Measurements from ENCODE around the gene SLC12A9.

Gene SLC12A9

DNA sequence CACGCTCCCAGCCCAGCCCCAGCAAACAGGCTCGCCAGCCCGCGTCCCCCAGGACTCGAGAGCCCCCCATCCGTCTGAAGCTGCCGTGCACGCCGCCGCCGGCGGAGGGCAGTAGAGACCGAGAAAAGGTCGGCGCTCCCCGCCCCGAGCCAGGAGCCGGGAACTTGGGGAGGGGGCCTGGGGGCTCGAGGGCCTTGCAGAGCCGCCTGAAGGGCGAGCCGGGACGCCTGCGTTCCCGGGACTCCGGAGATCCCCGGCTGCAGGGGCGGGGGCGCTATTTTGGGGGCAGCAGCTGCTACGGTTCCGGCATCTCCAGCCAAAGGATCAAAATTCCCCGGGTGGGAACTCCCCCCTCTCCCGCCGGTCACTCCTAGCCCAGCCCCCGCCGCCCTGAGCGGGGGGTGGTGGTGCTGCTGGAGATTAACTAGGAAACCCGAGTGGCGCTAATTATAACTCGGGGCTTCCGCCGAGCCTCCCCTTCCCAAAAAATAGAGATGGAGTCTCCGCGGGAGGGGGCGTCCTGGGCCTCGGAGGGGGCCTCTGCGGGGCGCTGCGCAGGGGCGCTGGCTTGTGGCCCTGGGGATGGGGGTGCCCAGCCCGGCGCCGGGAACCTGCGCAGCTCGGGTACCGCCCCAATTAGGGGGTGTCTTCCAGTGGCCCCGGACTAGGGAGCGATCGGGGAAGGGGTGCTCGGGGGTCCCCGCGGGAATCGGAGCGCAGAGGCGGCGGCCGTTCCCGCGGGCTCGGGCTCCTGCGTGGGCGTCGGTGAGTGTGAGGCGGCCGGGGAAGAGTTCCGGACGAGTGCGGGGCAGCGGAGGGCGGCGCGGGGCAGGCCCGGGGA lies 42.6 kb downstream of the SLC12A9 start (continued):
- no peak for TF ChIP-seq ZNF138 (tag by site-specific recombination; IDR thresholded peaks at IDR 0.05; ENCODE audit: borderline replicate concordance)
- no peak for TF ChIP-seq SP3 (tag by site-specific recombination; IDR thresholded peaks at IDR 0.05)
- TF ChIP-seq ZNF560 (tag by site-specific recombination; IDR thresholded peaks at IDR 0.05; ENCODE audit: borderline replicate concordance): no peak
- peak; percentile 99 for TF ChIP-seq ZBTB20 (tag by site-specific recombination; IDR thresholded peaks at IDR 0.05)
- TF ChIP-seq, protein P1, sequence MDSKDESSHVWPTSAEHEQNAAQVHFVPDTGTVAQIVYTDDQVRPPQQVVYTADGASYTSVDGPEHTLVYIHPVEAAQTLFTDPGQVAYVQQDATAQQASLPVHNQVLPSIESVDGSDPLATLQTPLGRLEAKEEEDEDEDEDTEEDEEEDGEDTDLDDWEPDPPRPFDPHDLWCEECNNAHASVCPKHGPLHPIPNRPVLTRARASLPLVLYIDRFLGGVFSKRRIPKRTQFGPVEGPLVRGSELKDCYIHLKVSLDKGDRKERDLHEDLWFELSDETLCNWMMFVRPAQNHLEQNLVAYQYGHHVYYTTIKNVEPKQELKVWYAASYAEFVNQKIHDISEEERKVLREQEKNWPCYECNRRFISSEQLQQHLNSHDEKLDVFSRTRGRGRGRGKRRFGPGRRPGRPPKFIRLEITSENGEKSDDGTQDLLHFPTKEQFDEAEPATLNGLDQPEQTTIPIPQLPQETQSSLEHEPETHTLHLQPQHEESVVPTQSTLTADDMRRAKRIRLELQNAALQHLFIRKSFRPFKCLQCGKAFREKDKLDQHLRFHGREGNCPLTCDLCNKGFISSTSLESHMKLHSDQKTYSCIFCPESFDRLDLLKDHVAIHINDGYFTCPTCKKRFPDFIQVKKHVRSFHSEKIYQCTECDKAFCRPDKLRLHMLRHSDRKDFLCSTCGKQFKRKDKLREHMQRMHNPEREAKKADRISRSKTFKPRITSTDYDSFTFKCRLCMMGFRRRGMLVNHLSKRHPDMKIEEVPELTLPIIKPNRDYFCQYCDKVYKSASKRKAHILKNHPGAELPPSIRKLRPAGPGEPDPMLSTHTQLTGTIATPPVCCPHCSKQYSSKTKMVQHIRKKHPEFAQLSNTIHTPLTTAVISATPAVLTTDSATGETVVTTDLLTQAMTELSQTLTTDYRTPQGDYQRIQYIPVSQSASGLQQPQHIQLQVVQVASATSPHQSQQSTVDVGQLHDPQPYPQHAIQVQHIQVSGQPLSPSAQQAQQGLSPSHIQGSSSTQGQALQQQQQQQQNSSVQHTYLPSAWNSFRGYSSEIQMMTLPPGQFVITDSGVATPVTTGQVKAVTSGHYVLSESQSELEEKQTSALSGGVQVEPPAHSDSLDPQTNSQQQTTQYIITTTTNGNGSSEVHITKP (tag by site-specific recombination; IDR thresholded peaks at IDR 0.05): peak; percentile 97
- TF ChIP-seq ZNF302 (tag by site-specific recombination; IDR thresholded peaks at IDR 0.05; ENCODE audit: low read depth): no peak
- TF ChIP-seq ZNF473 (tag by site-specific recombination; IDR thresholded peaks at IDR 0.05): no peak
- no peak for TF ChIP-seq ZNF501 (tag by site-specific recombination; IDR thresholded peaks at IDR 0.05)
- TF ChIP-seq ZNF16 (tag by site-specific recombination; IDR thresholded peaks at IDR 0.05; ENCODE audit: low read depth): no peak
- no peak for TF ChIP-seq ZNF311 (tag by site-specific recombination; IDR thresholded peaks at IDR 0.05; ENCODE audit: borderline replicate concordance)
- peak; percentile 7; the same call in 1 of the 2 replicates for TF ChIP-seq KLF16 (tag by site-specific recombination; IDR thresholded peaks at IDR 0.05)
- TF ChIP-seq, protein P2, sequence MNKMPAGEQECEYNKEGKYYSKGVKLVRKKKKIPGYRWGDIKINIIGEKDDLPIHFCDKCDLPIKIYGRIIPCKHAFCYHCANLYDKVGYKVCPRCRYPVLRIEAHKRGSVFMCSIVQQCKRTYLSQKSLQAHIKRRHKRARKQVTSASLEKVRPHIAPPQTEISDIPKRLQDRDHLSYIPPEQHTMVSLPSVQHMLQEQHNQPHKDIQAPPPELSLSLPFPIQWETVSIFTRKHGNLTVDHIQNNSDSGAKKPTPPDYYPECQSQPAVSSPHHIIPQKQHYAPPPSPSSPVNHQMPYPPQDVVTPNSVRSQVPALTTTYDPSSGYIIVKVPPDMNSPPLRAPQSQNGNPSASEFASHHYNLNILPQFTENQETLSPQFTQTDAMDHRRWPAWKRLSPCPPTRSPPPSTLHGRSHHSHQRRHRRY (tag by site-specific recombination; IDR thresholded peaks at IDR 0.05): no peak
- no peak; the same call in 1 of the 2 replicates for TF ChIP-seq KLF10 (tag by site-specific recombination; IDR thresholded peaks at IDR 0.05)
- TF ChIP-seq ZNF202 (tag by site-specific recombination; IDR thresholded peaks at IDR 0.05; ENCODE audit: borderline replicate concordance): no peak
- TF ChIP-seq, protein P3, sequence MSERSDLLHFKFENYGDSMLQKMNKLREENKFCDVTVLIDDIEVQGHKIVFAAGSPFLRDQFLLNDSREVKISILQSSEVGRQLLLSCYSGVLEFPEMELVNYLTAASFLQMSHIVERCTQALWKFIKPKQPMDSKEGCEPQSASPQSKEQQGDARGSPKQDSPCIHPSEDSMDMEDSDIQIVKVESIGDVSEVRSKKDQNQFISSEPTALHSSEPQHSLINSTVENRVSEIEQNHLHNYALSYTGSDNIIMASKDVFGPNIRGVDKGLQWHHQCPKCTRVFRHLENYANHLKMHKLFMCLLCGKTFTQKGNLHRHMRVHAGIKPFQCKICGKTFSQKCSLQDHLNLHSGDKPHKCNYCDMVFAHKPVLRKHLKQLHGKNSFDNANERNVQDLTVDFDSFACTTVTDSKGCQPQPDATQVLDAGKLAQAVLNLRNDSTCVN (tag by site-specific recombination; optimal IDR thresholded peaks at IDR 0.05): peak; percentile 36
- TF ChIP-seq ZFP3 (tag by site-specific recombination; IDR thresholded peaks at IDR 0.05; ENCODE audit: low read depth): no peak
- TF ChIP-seq ZNF664 (tag by site-specific recombination; IDR thresholded peaks at IDR 0.05): no peak
- TF ChIP-seq RBAK (tag by site-specific recombination; IDR thresholded peaks at IDR 0.05): no peak
- TF ChIP-seq, protein P4, sequence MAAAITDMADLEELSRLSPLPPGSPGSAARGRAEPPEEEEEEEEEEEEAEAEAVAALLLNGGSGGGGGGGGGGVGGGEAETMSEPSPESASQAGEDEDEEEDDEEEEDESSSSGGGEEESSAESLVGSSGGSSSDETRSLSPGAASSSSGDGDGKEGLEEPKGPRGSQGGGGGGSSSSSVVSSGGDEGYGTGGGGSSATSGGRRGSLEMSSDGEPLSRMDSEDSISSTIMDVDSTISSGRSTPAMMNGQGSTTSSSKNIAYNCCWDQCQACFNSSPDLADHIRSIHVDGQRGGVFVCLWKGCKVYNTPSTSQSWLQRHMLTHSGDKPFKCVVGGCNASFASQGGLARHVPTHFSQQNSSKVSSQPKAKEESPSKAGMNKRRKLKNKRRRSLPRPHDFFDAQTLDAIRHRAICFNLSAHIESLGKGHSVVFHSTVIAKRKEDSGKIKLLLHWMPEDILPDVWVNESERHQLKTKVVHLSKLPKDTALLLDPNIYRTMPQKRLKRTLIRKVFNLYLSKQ (tag by site-specific recombination; IDR thresholded peaks at IDR 0.05; ENCODE audit: borderline replicate concordance): no peak
- TF ChIP-seq SCRT2 (tag by site-specific recombination; IDR thresholded peaks at IDR 0.05): no peak
- no peak for TF ChIP-seq ZNF433 (tag by site-specific recombination; IDR thresholded peaks at IDR 0.05; ENCODE audit: low read depth)
- no peak for TF ChIP-seq ZNF23 (tag by site-specific recombination; IDR thresholded peaks at IDR 0.05; ENCODE audit: borderline replicate concordance)
- TF ChIP-seq MEIS1 (CRISPR knock-in tag; IDR thresholded peaks at IDR 0.05; ENCODE audit: borderline replicate concordance): no peak
- TF ChIP-seq TCF7L2 (IDR thresholded peaks at IDR 0.05; ENCODE audit: borderline replicate concordance, low read depth, low read length): no peak
- TF ChIP-seq ZNF629 (tag by site-specific recombination; IDR thresholded peaks at IDR 0.05): no peak
- TF ChIP-seq ZNF768 (tag by site-specific recombination; IDR thresholded peaks at IDR 0.05): no peak
- TF ChIP-seq ZNF561 (tag by site-specific recombination; IDR thresholded peaks at IDR 0.05; ENCODE audit: borderline replicate concordance): no peak
- TF ChIP-seq, protein P5, sequence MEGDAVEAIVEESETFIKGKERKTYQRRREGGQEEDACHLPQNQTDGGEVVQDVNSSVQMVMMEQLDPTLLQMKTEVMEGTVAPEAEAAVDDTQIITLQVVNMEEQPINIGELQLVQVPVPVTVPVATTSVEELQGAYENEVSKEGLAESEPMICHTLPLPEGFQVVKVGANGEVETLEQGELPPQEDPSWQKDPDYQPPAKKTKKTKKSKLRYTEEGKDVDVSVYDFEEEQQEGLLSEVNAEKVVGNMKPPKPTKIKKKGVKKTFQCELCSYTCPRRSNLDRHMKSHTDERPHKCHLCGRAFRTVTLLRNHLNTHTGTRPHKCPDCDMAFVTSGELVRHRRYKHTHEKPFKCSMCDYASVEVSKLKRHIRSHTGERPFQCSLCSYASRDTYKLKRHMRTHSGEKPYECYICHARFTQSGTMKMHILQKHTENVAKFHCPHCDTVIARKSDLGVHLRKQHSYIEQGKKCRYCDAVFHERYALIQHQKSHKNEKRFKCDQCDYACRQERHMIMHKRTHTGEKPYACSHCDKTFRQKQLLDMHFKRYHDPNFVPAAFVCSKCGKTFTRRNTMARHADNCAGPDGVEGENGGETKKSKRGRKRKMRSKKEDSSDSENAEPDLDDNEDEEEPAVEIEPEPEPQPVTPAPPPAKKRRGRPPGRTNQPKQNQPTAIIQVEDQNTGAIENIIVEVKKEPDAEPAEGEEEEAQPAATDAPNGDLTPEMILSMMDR (tag by site-specific recombination; IDR thresholded peaks at IDR 0.05): peak; percentile 78
- TF ChIP-seq, protein P6, sequence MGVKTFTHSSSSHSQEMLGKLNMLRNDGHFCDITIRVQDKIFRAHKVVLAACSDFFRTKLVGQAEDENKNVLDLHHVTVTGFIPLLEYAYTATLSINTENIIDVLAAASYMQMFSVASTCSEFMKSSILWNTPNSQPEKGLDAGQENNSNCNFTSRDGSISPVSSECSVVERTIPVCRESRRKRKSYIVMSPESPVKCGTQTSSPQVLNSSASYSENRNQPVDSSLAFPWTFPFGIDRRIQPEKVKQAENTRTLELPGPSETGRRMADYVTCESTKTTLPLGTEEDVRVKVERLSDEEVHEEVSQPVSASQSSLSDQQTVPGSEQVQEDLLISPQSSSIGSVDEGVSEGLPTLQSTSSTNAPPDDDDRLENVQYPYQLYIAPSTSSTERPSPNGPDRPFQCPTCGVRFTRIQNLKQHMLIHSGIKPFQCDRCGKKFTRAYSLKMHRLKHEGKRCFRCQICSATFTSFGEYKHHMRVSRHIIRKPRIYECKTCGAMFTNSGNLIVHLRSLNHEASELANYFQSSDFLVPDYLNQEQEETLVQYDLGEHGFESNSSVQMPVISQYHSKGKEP (tag by site-specific recombination; IDR thresholded peaks at IDR 0.05): no peak
